Measurements from ENCODE around the gene RPS6KL1.

RPS6KL1 gene

GRCh38 chr14:74922752-74923401 lies at the start of gene RPS6KL1:
RPS6KL1 (minus strand) TSS chr14:74923260; CDS start chr14:74921541, 1,719 bp downstream.
- DNase-seq: peak; percentile 78

- DNase-seq: no peak
These were observed 45.8 kb upstream of the RPS6KL1 start for GRCh38 chr14:74968811-74969210.

GRCh38 chr14:74965486-74966153 lies 42.6 kb upstream of the RPS6KL1 start:
- DNase-seq: no peak

GRCh38 chr14:74964787-74965485 lies 41.9 kb upstream of the RPS6KL1 start:
- no peak for DNase-seq

- DNase-seq: no peak
These were observed 40.7 kb upstream of the RPS6KL1 start for GRCh38 chr14:74963705-74964271.

- DNase-seq: no peak
These were observed 40.2 kb upstream of the RPS6KL1 start for GRCh38 chr14:74963178-74963704.

GRCh38 chr14:74962493-74962892 lies 39.4 kb upstream of the RPS6KL1 start:
- peak; percentile 83 for DNase-seq

- peak; percentile 50 for DNase-seq
These were observed 39.0 kb upstream of the RPS6KL1 start for GRCh38 chr14:74962046-74962445.

GRCh38 chr14:74961238-74961911 lies 38.3 kb upstream of the RPS6KL1 start:
- no peak for DNase-seq

GRCh38 chr14:74960736-74961135 lies 37.7 kb upstream of the RPS6KL1 start:
- DNase-seq: no peak

- DNase-seq: no peak
These were observed 36.6 kb upstream of the RPS6KL1 start for GRCh38 chr14:74959596-74960180.

- no peak for DNase-seq
These were observed 33.4 kb upstream of the RPS6KL1 start for GRCh38 chr14:74956280-74957072.

GRCh38 chr14:74956027-74956279 lies 32.9 kb upstream of the RPS6KL1 start:
- no peak for DNase-seq

GRCh38 chr14:74955229-74956026 lies 32.4 kb upstream of the RPS6KL1 start, which contains the start of gene PGF:
PGF (minus strand) TSS chr14:74955597; CDS start chr14:74955242, 355 bp downstream.
- DNase-seq: peak; percentile 50

GRCh38 chr14:74954947-74955228 lies 31.8 kb upstream of the RPS6KL1 start:
- DNase-seq: no peak

- no peak for DNase-seq
These were observed 31.3 kb upstream of the RPS6KL1 start for GRCh38 chr14:74954232-74954946.

GRCh38 chr14:74953686-74954085 lies 30.6 kb upstream of the RPS6KL1 start:
- DNase-seq: no peak

- no peak for DNase-seq
These were observed 29.8 kb upstream of the RPS6KL1 start for GRCh38 chr14:74952697-74953484.

GRCh38 chr14:74952180-74952665 lies 29.2 kb upstream of the RPS6KL1 start:
- DNase-seq: no peak
